Neural progenitor cell (in vitro differentiated cells): ENCODE measurements around the gene PRG2. TPM values are rescaled to one million over a fixed set of nuclear protein-coding genes. Genes with fewer than 3 reads are reported as not detected.
A peak's percentile ranks its signal among the peaks of the same experiment; 100 is the strongest.

Source experiments
- DNase-seq: peaks from one replicate; pipeline ENCODE4 v3.0.0-alpha.2; 2016; ENCODE audit warnings: low spot score
- H2AFZ ChIP-seq: fragments of 200-600 bp; sonication (generic); replicated peaks from 2 replicates; pipeline ENCODE4 v1.6.1; 2016; ENCODE audit warnings: antibody characterized with exemption
- H3F3A ChIP-seq: fragments of 200-600 bp; sonication (generic); 2 replicates; pipeline ENCODE4 v1.6.1; 2016; ENCODE audit warnings: antibody characterized with exemption, low read depth
- H3K27ac ChIP-seq: fragments of 200-600 bp; sonication (generic); 2 replicates; pipeline ENCODE4 v1.5.1; 2016; ENCODE audit warnings: mild to moderate bottlenecking
- H3K27me3 ChIP-seq: fragments of 200-600 bp; sonication (generic); 2 replicates; pipeline ENCODE4 v1.6.1; 2016; ENCODE audit warnings: mild to moderate bottlenecking, moderate library complexity
- H3K36me3 ChIP-seq: fragments of 200-600 bp; sonication (generic); 2 replicates; pipeline ENCODE4 v1.5.1; 2016
- H3K4me1 ChIP-seq: fragments of 200-600 bp; sonication (generic); 2 replicates; pipeline ENCODE4 v1.6.1; 2016; ENCODE audit warnings: mixed run types
- H3K4me2 ChIP-seq: fragments of 200-600 bp; sonication (generic); 2 replicates; pipeline ENCODE4 v1.6.1; 2016
- H3K4me3 ChIP-seq: fragments of 200-600 bp; sonication (generic); 2 replicates; pipeline ENCODE4 v1.5.1; 2016
- H3K79me2 ChIP-seq: fragments of 200-600 bp; sonication (generic); 2 replicates; pipeline ENCODE4 v1.6.1; 2016; ENCODE audit warnings: low read depth
- H3K9ac ChIP-seq: fragments of 200-600 bp; sonication (generic); 2 replicates; pipeline ENCODE4 v1.6.1; 2016
- H3K9me3 ChIP-seq: fragments of 200-600 bp; sonication (generic); 2 replicates; pipeline ENCODE4 v1.5.1; 2016; ENCODE audit warnings: low read depth
- H4K20me1 ChIP-seq: fragments of 200-600 bp; sonication (generic); 2 replicates; pipeline ENCODE4 v1.6.1; 2016; ENCODE audit warnings: low read depth
- H3K27ac Mint-ChIP-seq: 3 replicates; pipeline ENCODE4 v1.8.0; 2021; ENCODE audit warnings: mixed read lengths
- H3K27me3 Mint-ChIP-seq: 2 replicates; pipeline ENCODE4 v1.8.0; 2022; ENCODE audit warnings: low read depth, mild to moderate bottlenecking, inconsistent platforms, moderate library complexity, mixed read lengths; ENCODE audit not compliant: insufficient read depth
- H3K36me3 Mint-ChIP-seq: 3 replicates; pipeline ENCODE4 v1.8.0; 2021; ENCODE audit warnings: mixed read lengths
- H3K4me1 Mint-ChIP-seq: 3 replicates; pipeline ENCODE4 v1.8.0; 2021; ENCODE audit warnings: mixed read lengths
- H3K4me3 Mint-ChIP-seq: 3 replicates; pipeline ENCODE4 v1.8.0; 2021; ENCODE audit warnings: mild to moderate bottlenecking, moderate library complexity, mixed read lengths
- H3K9me3 Mint-ChIP-seq: 3 replicates; pipeline ENCODE4 v1.8.0; 2020; ENCODE audit warnings: mixed read lengths
- CTCF ChIP-seq: fragments of 200-600 bp; sonication (generic); IDR thresholded peaks from 2 replicates; pipeline ENCODE4 v1.5.1; 2017; ENCODE audit warnings: antibody characterized with exemption, mild to moderate bottlenecking
- EZH2 ChIP-seq: fragments of 200-600 bp; sonication (generic); IDR thresholded peaks from 2 replicates; pipeline ENCODE4 v1.6.1; 2017; ENCODE audit warnings: antibody characterized with exemption, mild to moderate bottlenecking, moderate library complexity
- EZH2phosphoT487 ChIP-seq: fragments of 200-600 bp; sonication (generic); IDR thresholded peaks from 2 replicates; pipeline ENCODE4 v1.6.1; 2017; ENCODE audit warnings: antibody characterized with exemption
- total RNA-seq: library from RNA; depleted of rRNA; stranded (reverse); fragments of >200 nt; gene quantifications from 2 replicates; pipeline ENCODE4 v1.2.3, GENCODE V29; 2015; ENCODE audit warnings: low replicate concordance

The PRG2 gene
- total RNA-seq, 1 donor from 2014 or later: not detected

- H3K27me3 Mint-ChIP-seq: peaks cover 7% of the 10 kb centered on the region
These were observed 4.1 kb downstream of the PRG2 start for GRCh38 chr11:57386178-57386940.

GRCh38 chr11:57380975-57381374, 9.5 kb downstream of the PRG2 start, which contains the start of gene PRG3:
PRG3 (minus strand) TSS chr11:57381150; CDS start chr11:57380708, 442 bp downstream.
- Mint-ChIP-seq H3K27me3 (peaks cover 24% of the 10 kb centered on the region), H3K36me3 (no peaks in the 10 kb centered on the region), H3K27ac (no peak within 1 kb of the TSS), H3K9me3 (no peaks in the 10 kb centered on the region), H3K4me1 (no peaks in the 10 kb centered on the region), H3K4me3 (no peak within 1 kb of the TSS)
- no peak for DNase-seq
- no peak within 1 kb of the TSS for H3K27ac ChIP-seq
- H3K79me2 ChIP-seq: no peaks in the 10 kb centered on the region
- H3K9me3 ChIP-seq: no peaks in the 10 kb centered on the region
- TF ChIP-seq EZH2phosphoT487 (no peak), CTCF (no peak), EZH2 (no peak)
- H3F3A ChIP-seq: no peaks in the 10 kb centered on the region
- H3K27me3 ChIP-seq: peaks cover 14% of the 10 kb centered on the region
- no peak within 1 kb of the TSS for H3K4me2 ChIP-seq
- H3K4me3 ChIP-seq: no peak within 1 kb of the TSS
- H3K36me3 ChIP-seq: no peaks in the 10 kb centered on the region
- no peaks in the 10 kb centered on the region for H3K4me1 ChIP-seq
- no peaks in the 10 kb centered on the region for H4K20me1 ChIP-seq
- H2AFZ ChIP-seq: no peak within 1 kb of the TSS
- no peak within 1 kb of the TSS for H3K9ac ChIP-seq

More at GRCh38 chr11:57386178-57386940, 4.1 kb downstream of the PRG2 start:
- no peaks in the 10 kb centered on the region for H4K20me1 ChIP-seq
- no peaks in the 10 kb centered on the region for H3K79me2 ChIP-seq
- H3K36me3 ChIP-seq: no peaks in the 10 kb centered on the region
- Mint-ChIP-seq H3K27ac (no peak overlapping the region), H3K4me3 (no peak overlapping the region), H3K36me3 (no peaks in the 10 kb centered on the region), H3K9me3 (no peaks in the 10 kb centered on the region), H3K4me1 (peaks cover 2% of the 10 kb centered on the region)
- no peak for DNase-seq
- H3K9ac ChIP-seq: no peak overlapping the region
- no peak overlapping the region for H3K27ac ChIP-seq
- H2AFZ ChIP-seq: no peak overlapping the region
- H3K9me3 ChIP-seq: no peaks in the 10 kb centered on the region
- TF ChIP-seq CTCF: no peak
- TF ChIP-seq EZH2: no peak
- no peak for TF ChIP-seq EZH2phosphoT487
- peaks cover 22% of the 10 kb centered on the region for H3K27me3 ChIP-seq
- no peaks in the 10 kb centered on the region for H3F3A ChIP-seq
- no peak overlapping the region for H3K4me3 ChIP-seq
- H3K4me1 ChIP-seq: no peaks in the 10 kb centered on the region
- no peak overlapping the region for H3K4me2 ChIP-seq

- H3F3A ChIP-seq: no peaks in the 10 kb centered on the region
- Mint-ChIP-seq H3K27ac (no peak overlapping the region), H3K36me3 (no peaks in the 10 kb centered on the region), H3K4me1 (no peaks in the 10 kb centered on the region), H3K4me3 (no peak overlapping the region), H3K27me3 (peaks cover 24% of the 10 kb centered on the region), H3K9me3 (no peaks in the 10 kb centered on the region)
- no peaks in the 10 kb centered on the region for H3K79me2 ChIP-seq
- no peak overlapping the region for H3K27ac ChIP-seq
- peak; percentile 81 for DNase-seq
- H2AFZ ChIP-seq: no peak overlapping the region
- H3K9me3 ChIP-seq: no peaks in the 10 kb centered on the region
- H3K4me3 ChIP-seq: no peak overlapping the region
- no peak overlapping the region for H3K9ac ChIP-seq
- H3K27me3 ChIP-seq: peaks cover 14% of the 10 kb centered on the region
- TF ChIP-seq EZH2 (no peak), CTCF (no peak), EZH2phosphoT487 (no peak)
- no peaks in the 10 kb centered on the region for H3K4me1 ChIP-seq
- H4K20me1 ChIP-seq: no peaks in the 10 kb centered on the region
- H3K36me3 ChIP-seq: no peaks in the 10 kb centered on the region
- H3K4me2 ChIP-seq: no peak overlapping the region
These were observed 10.7 kb downstream of the PRG2 start for GRCh38 chr11:57379732-57380131.
